Measurements from ENCODE around the gene NUAK1. TPM values are rescaled to one million over a fixed set of nuclear protein-coding genes. Genes with fewer than 3 reads are reported as not detected.
A peak's percentile ranks its signal among the peaks of the same experiment; 100 is the strongest.

Gene NUAK1
- total RNA-seq, 1 donor from 2014 or later, result 23.4 TPM

DNA sequence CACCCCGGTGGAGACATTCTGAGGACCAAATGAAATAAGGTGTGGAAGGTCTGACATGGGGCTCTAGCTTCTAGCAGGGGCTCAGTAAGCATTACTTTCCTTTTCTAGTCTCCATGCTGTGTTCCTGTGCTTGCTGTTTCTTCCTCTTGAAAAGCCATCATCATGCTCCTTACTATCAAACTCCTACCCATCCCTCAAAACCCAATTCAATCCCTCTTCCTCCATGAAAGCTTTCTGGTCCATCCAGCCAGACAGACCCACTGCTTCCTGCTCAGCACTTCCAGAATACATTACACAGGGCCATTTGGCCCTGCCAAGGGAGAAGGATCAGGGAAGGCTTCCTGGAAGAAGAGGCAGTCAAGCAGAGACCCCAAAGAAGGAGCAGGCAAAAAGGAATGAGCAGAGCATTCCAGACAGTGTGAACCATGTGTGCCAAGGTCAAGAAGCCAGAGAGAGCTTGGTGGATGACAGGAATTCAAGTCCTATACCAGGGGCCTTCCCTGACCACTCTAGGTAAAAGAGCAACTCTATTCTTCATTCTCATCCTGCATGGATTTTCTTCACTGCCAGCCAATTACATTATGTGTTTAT lies 59.5 kb downstream of the NUAK1 start:
- peaks cover 37% of the 10 kb centered on the region for H3K36me3 Mint-ChIP-seq
- H3K4me3 Mint-ChIP-seq, result no peak overlapping the region
- H3K27me3 Mint-ChIP-seq (ENCODE audit: low read depth), result peaks cover 56% of the 10 kb centered on the region
- H3K4me1 Mint-ChIP-seq, result peaks cover 45% of the 10 kb centered on the region
- no peak for DNase-seq (ENCODE audit: low spot score in 2 of 2, unreplicated experiment in 2 of 2)
- H3K27ac Mint-ChIP-seq, result no peak overlapping the region
- TF ChIP-seq CTCF (IDR thresholded peaks at IDR 0.05; ENCODE audit: unreplicated experiment), result no peak
- no peaks in the 10 kb centered on the region for H3K9me3 Mint-ChIP-seq

- H3K27ac Mint-ChIP-seq, result no peak overlapping the region
- no peak for DNase-seq (ENCODE audit: low spot score in 2 of 2, unreplicated experiment in 2 of 2)
- H3K36me3 Mint-ChIP-seq, result peaks cover 37% of the 10 kb centered on the region
- no peak for TF ChIP-seq CTCF (IDR thresholded peaks at IDR 0.05; ENCODE audit: unreplicated experiment)
- peaks cover 39% of the 10 kb centered on the region for H3K4me1 Mint-ChIP-seq
- peaks cover 56% of the 10 kb centered on the region for H3K27me3 Mint-ChIP-seq (ENCODE audit: low read depth)
- H3K9me3 Mint-ChIP-seq, result no peaks in the 10 kb centered on the region
- no peak overlapping the region for H3K4me3 Mint-ChIP-seq
These were observed 60.3 kb downstream of the NUAK1 start for GRCh38 chr12:106078358-106079010.

GRCh38 chr12:106074706-106075392 lies 63.9 kb downstream of the NUAK1 start:
- H3K9me3 Mint-ChIP-seq, result no peaks in the 10 kb centered on the region
- DNase-seq (ENCODE audit: low spot score in 2 of 2, unreplicated experiment in 2 of 2), result peak in 1 of 2 experiments; percentile 41
- peaks cover 33% of the 10 kb centered on the region for H3K27me3 Mint-ChIP-seq (ENCODE audit: low read depth)
- H3K36me3 Mint-ChIP-seq, result peaks cover 23% of the 10 kb centered on the region
- H3K4me1 Mint-ChIP-seq, result peaks cover 37% of the 10 kb centered on the region
- H3K27ac Mint-ChIP-seq, result peak overlapping the region; percentile 82
- H3K4me3 Mint-ChIP-seq, result peak overlapping the region; percentile 3
- no peak for TF ChIP-seq CTCF (IDR thresholded peaks at IDR 0.05; ENCODE audit: unreplicated experiment)

- H3K36me3 Mint-ChIP-seq, result peaks cover 24% of the 10 kb centered on the region
- peaks cover 30% of the 10 kb centered on the region for H3K27me3 Mint-ChIP-seq (ENCODE audit: low read depth)
- H3K9me3 Mint-ChIP-seq, result peaks cover under 1% of the 10 kb centered on the region
- no peak for DNase-seq (ENCODE audit: low spot score in 2 of 2, unreplicated experiment in 2 of 2)
- no peak for TF ChIP-seq CTCF (IDR thresholded peaks at IDR 0.05; ENCODE audit: unreplicated experiment)
- H3K4me1 Mint-ChIP-seq, result peaks cover 37% of the 10 kb centered on the region
- peak overlapping the region; percentile 82 for H3K27ac Mint-ChIP-seq
- no peak overlapping the region for H3K4me3 Mint-ChIP-seq
These were observed 64.4 kb downstream of the NUAK1 start for GRCh38 chr12:106074361-106074705.

- H3K9me3 Mint-ChIP-seq, result peaks cover 5% of the 10 kb centered on the region
- H3K4me3 Mint-ChIP-seq, result no peak overlapping the region
- H3K27me3 Mint-ChIP-seq (ENCODE audit: low read depth), result peaks cover 18% of the 10 kb centered on the region
- peaks cover 37% of the 10 kb centered on the region for H3K4me1 Mint-ChIP-seq
- no peak overlapping the region for H3K27ac Mint-ChIP-seq
- peaks cover 22% of the 10 kb centered on the region for H3K36me3 Mint-ChIP-seq
- no peak for DNase-seq (ENCODE audit: low spot score in 2 of 2, unreplicated experiment in 2 of 2)
- TF ChIP-seq CTCF (IDR thresholded peaks at IDR 0.05; ENCODE audit: unreplicated experiment), result no peak
These were observed 65.6 kb downstream of the NUAK1 start for GRCh38 chr12:106073179-106073578.
